ENCODE measurements around the gene IL20.

IL20 gene

DNA sequence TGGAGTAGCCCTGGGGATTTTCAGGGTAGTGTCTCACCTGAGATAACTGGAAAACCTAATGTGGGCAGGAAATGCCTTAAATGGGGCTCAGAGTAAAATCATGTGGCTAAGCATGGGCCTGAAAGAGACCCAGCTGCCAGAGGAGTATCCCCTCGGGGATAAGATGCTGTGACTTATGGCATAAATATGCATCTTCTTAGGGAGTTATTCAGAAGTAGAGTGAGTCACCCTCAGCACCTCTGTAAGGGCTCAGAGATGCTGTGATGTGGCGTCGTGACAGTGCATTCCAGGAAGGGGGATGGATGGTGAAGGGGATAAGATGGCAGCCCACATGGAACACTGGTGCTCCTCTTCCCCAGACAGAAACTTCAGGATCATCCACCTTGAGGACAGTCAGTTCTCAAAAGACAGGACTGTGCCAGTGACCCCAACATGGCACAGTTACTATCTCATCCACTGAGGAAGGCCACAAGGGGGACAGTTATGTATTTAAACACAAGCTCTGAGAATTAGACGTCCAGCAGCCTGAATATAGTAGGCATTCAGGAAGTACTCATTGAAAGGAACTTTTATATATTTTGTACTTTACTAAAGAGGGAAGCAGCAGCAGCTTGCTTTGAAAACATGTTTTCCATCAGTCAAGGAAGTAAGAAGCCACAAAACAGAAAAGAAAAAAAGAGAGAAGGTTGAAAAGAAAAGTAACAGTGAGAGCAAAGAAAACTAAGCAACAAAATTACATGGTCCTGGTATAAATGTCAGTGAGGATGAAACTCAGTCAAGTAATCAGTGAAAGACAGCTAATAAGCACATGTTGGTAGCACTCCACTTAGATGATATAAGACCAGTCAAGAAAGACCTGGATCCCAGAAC, 40.1 kb downstream of the IL20 start:
- DNase-seq, result peak in 1 of 2 donors; percentile 11

GRCh38 chr1:206907304-206907991, 42.0 kb downstream of the IL20 start:
- DNase-seq, result no peak

GRCh38 chr1:206908038-206908437, 42.6 kb downstream of the IL20 start:
- DNase-seq, result no peak

GRCh38 chr1:206909161-206909882, 43.9 kb downstream of the IL20 start:
- peak; percentile 36 to 49 for DNase-seq

GRCh38 chr1:206909883-206910318, 44.5 kb downstream of the IL20 start:
- no peak for DNase-seq

- DNase-seq, result peak; percentile 27 to 64
Observed at GRCh38 chr1:206911064-206911663, 45.7 kb downstream of the IL20 start.

- DNase-seq, result peak; percentile 70 to 78
Observed at GRCh38 chr1:206912445-206913095, 47.1 kb downstream of the IL20 start.

GRCh38 chr1:206913766-206914537, 48.5 kb downstream of the IL20 start:
- DNase-seq, result no peak

- no peak for DNase-seq
Observed at GRCh38 chr1:206915030-206915735, 49.8 kb downstream of the IL20 start.

DNA sequence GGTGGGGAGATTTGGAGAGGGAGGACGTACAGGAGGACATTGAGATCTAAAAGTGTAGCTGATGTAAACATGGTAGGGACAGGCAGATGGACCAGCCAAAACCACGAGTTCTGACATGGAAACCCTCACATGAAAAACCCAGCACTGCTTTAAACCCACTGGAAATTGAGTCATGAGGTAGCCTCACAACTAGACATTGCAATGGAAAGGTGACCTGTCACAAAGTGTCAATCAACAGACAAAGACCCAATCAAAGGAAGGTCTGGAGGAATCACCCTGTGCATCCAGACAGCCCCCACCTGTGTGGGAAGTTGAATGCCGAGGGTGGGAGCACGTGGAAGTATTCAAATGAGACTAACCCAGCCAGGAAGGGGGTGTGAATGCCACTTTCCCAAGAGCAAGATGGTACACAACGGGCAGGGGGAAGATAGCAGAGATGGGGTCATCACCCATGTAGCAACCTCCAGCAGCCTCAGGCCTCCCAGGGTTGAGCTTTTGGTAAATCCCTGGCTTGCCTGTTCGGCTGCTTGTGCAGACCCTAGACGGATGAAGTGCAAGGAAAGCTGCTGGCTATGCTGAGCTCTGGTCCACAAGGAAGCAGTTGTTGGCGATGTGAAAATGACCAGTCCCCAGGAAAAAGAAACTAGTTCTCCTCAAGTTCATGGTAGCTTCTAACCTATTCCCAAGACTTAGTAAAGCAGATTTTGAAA, 50.7 kb downstream of the IL20 start:
- no peak for DNase-seq

DNA sequence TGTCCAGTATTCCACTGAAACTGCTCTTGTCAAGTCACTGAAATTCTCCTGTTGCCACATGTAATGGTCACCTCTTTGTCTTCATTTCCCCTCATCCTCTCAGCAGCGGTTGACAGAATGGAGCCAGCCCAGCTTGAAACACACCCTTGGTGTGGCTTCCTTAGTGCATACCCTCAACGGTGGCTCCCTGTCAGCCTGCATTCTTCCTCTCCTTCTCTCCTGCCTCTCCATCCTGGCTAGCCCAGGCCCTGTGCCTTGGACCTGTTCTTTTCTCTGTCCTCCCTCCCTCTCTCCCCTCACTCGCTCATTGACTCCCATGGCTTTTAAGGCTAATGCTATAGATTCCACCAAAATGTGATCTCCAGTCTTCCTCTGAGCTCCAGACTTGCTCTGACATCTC, 52.7 kb downstream of the IL20 start:
- no peak for DNase-seq

All from CD4-positive, alpha-beta T cell treated with Interleukin-1 beta for 1 hour (primary cell).